H9 (cell line): ENCODE results near the gene CCDC60. TPM values are rescaled to one million over a fixed set of nuclear protein-coding genes. Genes with fewer than 3 reads are reported as not detected.

ENCODE experiments used
- DNase-seq: peaks from one replicate; pipeline ENCODE4 v3.0.0-alpha.2; 2017
- H2AFZ ChIP-seq: one replicate; pipeline ENCODE4 v1.6.1; 2013; ENCODE audit warnings: mild to moderate bottlenecking, low read length, control low read depth, moderate library complexity
- H2AK5ac ChIP-seq: 2 replicates; pipeline ENCODE4 v1.6.1; 2013; ENCODE audit warnings: low read length, control low read depth, mixed read lengths; ENCODE audit not compliant: insufficient read length
- H2BK120ac ChIP-seq: one replicate; pipeline ENCODE4 v1.6.1; 2013; ENCODE audit warnings: low read depth, mild to moderate bottlenecking, low read length, control low read depth, inconsistent platforms; ENCODE audit not compliant: poor library complexity, severe bottlenecking
- H2BK12ac ChIP-seq: 2 replicates; pipeline ENCODE4 v1.6.1; 2013; ENCODE audit warnings: low read length, control low read depth, mixed read lengths, low read depth; ENCODE audit not compliant: insufficient read length
- H2BK15ac ChIP-seq: 2 replicates; pipeline ENCODE4 v1.6.1; 2013; ENCODE audit warnings: low read depth, low read length, control low read depth
- H2BK20ac ChIP-seq: one replicate; pipeline ENCODE4 v1.6.1; 2013; ENCODE audit warnings: low read depth, mild to moderate bottlenecking, low read length, control low read depth, inconsistent platforms; ENCODE audit not compliant: poor library complexity, severe bottlenecking
- H2BK5ac ChIP-seq: 2 replicates; pipeline ENCODE4 v1.6.1; 2013; ENCODE audit warnings: low read length, control low read depth, mixed read lengths; ENCODE audit not compliant: insufficient read length
- H3K14ac ChIP-seq: 2 replicates; pipeline ENCODE4 v1.6.1; 2013; ENCODE audit warnings: low read length, control low read depth; ENCODE audit not compliant: insufficient read depth
- H3K18ac ChIP-seq: 2 replicates; pipeline ENCODE4 v1.6.1; 2013; ENCODE audit warnings: low read depth, mild to moderate bottlenecking, mixed read lengths, low read length, control low read depth; ENCODE audit not compliant: insufficient read length
- H3K23ac ChIP-seq: 2 replicates; pipeline ENCODE4 v1.6.1; 2013; ENCODE audit warnings: low read length, control low read depth, mixed read lengths, low read depth; ENCODE audit not compliant: insufficient read length
- H3K23me2 ChIP-seq: 2 replicates; pipeline ENCODE4 v1.6.1; 2013; ENCODE audit warnings: low read depth, mild to moderate bottlenecking, mixed read lengths, low read length, control low read depth; ENCODE audit not compliant: insufficient read length, poor library complexity, severe bottlenecking
- H3K27ac ChIP-seq: 2 replicates; pipeline ENCODE4 v1.5.1; 2013; ENCODE audit warnings: low read length, control low read depth, mixed read lengths, low read depth; ENCODE audit not compliant: insufficient read length
- H3K27me3 ChIP-seq: 2 replicates; pipeline ENCODE4 v1.6.1; 2013; ENCODE audit warnings: low read length, control low read depth, inconsistent platforms; ENCODE audit not compliant: insufficient read depth
- H3K4ac ChIP-seq: 2 replicates; pipeline ENCODE4 v1.6.1; 2013; ENCODE audit warnings: low read depth, mild to moderate bottlenecking, control low read depth, inconsistent platforms, low read length, moderate library complexity
- H3K4me1 ChIP-seq: 2 replicates; pipeline ENCODE4 v1.6.1; 2013; ENCODE audit warnings: low read length, control low read depth, inconsistent platforms; ENCODE audit not compliant: insufficient read depth
- H3K4me2 ChIP-seq: 2 replicates; pipeline ENCODE4 v1.6.1; 2013; ENCODE audit warnings: low read length, control low read depth, mixed read lengths; ENCODE audit not compliant: insufficient read length, insufficient read depth
- H3K56ac ChIP-seq: 2 replicates; pipeline ENCODE4 v1.6.1; 2013; ENCODE audit warnings: low read depth, mild to moderate bottlenecking, mixed read lengths, low read length, control low read depth; ENCODE audit not compliant: insufficient read length
- H3K79me1 ChIP-seq: 2 replicates; pipeline ENCODE4 v1.6.1; 2013; ENCODE audit warnings: low read depth, mild to moderate bottlenecking, moderate library complexity, low read length, control low read depth, inconsistent platforms; ENCODE audit not compliant: insufficient read depth, poor library complexity, severe bottlenecking
- H3K79me2 ChIP-seq: 2 replicates; pipeline ENCODE4 v1.6.1; 2013; ENCODE audit warnings: low read length, control low read depth, inconsistent platforms; ENCODE audit not compliant: insufficient read depth
- H3K9ac ChIP-seq: 2 replicates; pipeline ENCODE4 v1.6.1; 2013; ENCODE audit warnings: low read length, control low read depth, mixed read lengths; ENCODE audit not compliant: insufficient read length; ENCODE audit errors: extremely low read depth
- H3K9me3 ChIP-seq: one replicate; pipeline ENCODE4 v1.6.1; 2013; ENCODE audit warnings: low read depth, low read length, inconsistent platforms; ENCODE audit not compliant: control insufficient read depth
- H3T11ph ChIP-seq: one replicate; pipeline ENCODE4 v1.6.1; 2013; ENCODE audit warnings: mild to moderate bottlenecking, low read length, control low read depth, inconsistent platforms
- H4K20me1 ChIP-seq: one replicate; pipeline ENCODE4 v1.6.1; 2013; ENCODE audit not compliant: control insufficient read depth, insufficient read length, insufficient read depth
- H4K5ac ChIP-seq: 2 replicates; pipeline ENCODE4 v1.6.1; 2013; ENCODE audit warnings: low read depth, mild to moderate bottlenecking, mixed read lengths, low read length, control low read depth; ENCODE audit not compliant: insufficient read length
- H4K8ac ChIP-seq: replicated peaks from 2 replicates; pipeline ENCODE4 v1.6.1; 2013; ENCODE audit warnings: low read length, control low read depth, mixed read lengths, low read depth; ENCODE audit not compliant: insufficient read length
- H4K91ac ChIP-seq: 2 replicates; pipeline ENCODE4 v1.6.1; 2013; ENCODE audit warnings: low read depth, mild to moderate bottlenecking, moderate library complexity, mixed read lengths, low read length, control low read depth; ENCODE audit not compliant: insufficient read length
- H3K27ac Mint-ChIP-seq, 3 experiments: 2 replicates in 2 of 3; 3 replicates in 1 of 3; pipeline ENCODE4 v1.8.0; 2020 to 2021; ENCODE audit warnings: mixed read lengths in 3 of 3, mild to moderate bottlenecking in 1 of 3, moderate library complexity in 1 of 3
- H3K27me3 Mint-ChIP-seq: 2 replicates; pipeline ENCODE4 v1.8.0; 2021; ENCODE audit warnings: low read depth, mild to moderate bottlenecking, moderate library complexity, mixed read lengths
- H3K36me3 Mint-ChIP-seq, 3 experiments: 2 replicates in 2 of 3; 3 replicates in 1 of 3; pipeline ENCODE4 v1.8.0; 2020 to 2021; ENCODE audit warnings: low read depth in 3 of 3, mixed read lengths in 3 of 3; ENCODE audit not compliant: insufficient read depth in 1 of 3
- H3K4me1 Mint-ChIP-seq, 2 experiments: 2 replicates each; pipeline ENCODE4 v1.8.0; 2020; ENCODE audit warnings: mixed read lengths in 2 of 2
- H3K4me3 Mint-ChIP-seq, 2 experiments: 2 replicates in 1 of 2; 3 replicates in 1 of 2; pipeline ENCODE4 v1.8.0; 2020 to 2021; ENCODE audit warnings: mild to moderate bottlenecking in 2 of 2, mixed read lengths in 2 of 2, moderate library complexity in 1 of 2
- H3K9me3 Mint-ChIP-seq, 2 experiments: 2 replicates in 1 of 2; 3 replicates in 1 of 2; pipeline ENCODE4 v1.8.0; 2020; ENCODE audit warnings: mild to moderate bottlenecking in 2 of 2, mixed read lengths in 2 of 2, moderate library complexity in 1 of 2
- WGBS: extraction: QIAGEN DNeasy Blood & Tissue Kit; methylation state at CpG from one replicate; pipeline ENCODE4 v1.1.7; 2013; ENCODE audit warnings: missing lambda C conversion rate, low lambda C conversion rate, mixed read lengths; ENCODE audit not compliant: insufficient read length; ENCODE audit errors: extremely low coverage; 5-methylcytosine and 5-hydroxymethylcytosine counted together
- total RNA-seq: library from RNA; stranded (reverse); gene quantifications from 2 replicates; pipeline ENCODE4 v1.2.1, GENCODE V29; 2021
- TF ChIP-seq, protein P1 (sequence below): fragments of 200-600 bp; sonication (generic); conservative IDR thresholded peaks from 3 replicates; pipeline ENCODE4 v1.8.0; 2021; ENCODE audit warnings: antibody characterized with exemption, mild to moderate bottlenecking

Gene CCDC60
- total RNA-seq, 1 experiment from 2014 or later = 0.44 TPM

DNA sequence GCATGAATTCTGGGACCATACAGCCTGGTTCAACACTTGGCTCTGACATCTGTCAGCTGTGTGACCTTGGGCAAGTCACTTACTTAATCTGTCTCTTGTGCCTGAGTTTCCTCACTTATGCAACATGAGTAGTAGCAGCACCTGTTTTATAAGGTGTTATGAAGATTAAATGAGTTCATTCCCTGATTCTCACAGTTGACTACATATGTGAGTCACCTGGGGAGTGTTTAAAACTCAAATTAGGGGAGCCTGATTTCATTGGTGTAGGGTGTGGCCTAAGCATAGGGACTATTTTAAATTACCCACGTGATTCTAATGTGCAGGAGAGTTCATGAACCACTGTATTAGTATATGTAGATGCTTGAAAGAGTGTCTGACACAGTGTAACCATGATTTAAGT, 222.3 kb downstream of the CCDC60 start:
- Histone ChIP-seq H4K5ac (no peak overlapping the region), H3K4me2 (no peak overlapping the region), H3K9ac (no peak overlapping the region), H3K9me3 (no peaks in the 10 kb centered on the region), H3K4me1 (no peaks in the 10 kb centered on the region), H3K27me3 (no peaks in the 10 kb centered on the region), H3K23ac (no peak overlapping the region), H2AFZ (no peak overlapping the region), H3K79me1 (no peaks in the 10 kb centered on the region), H3K79me2 (no peaks in the 10 kb centered on the region), H3T11ph (no peak overlapping the region), H4K20me1 (no peaks in the 10 kb centered on the region), H2BK5ac (no peak overlapping the region), H2BK20ac (no peak overlapping the region), H3K23me2 (no peaks in the 10 kb centered on the region), H3K56ac (no peak overlapping the region), H2BK15ac (no peak overlapping the region), H3K27ac (no peak overlapping the region), H3K14ac (no peak overlapping the region), H2AK5ac (no peak overlapping the region), H2BK120ac (no peak overlapping the region), H3K4ac (no peak overlapping the region), H2BK12ac (no peak overlapping the region), H4K91ac (no peak overlapping the region), H3K18ac (no peak overlapping the region), H4K8ac (no peak overlapping the region)
- DNase-seq = no peak
- Mint-ChIP-seq H3K9me3 (peaks cover 0 to 2% of the 10 kb centered on the region in 2 experiments; a peak in 1 of 5 replicates), H3K27ac (no peak overlapping the region), H3K4me3 (no peak overlapping the region), H3K27me3 (peaks cover 10% of the 10 kb centered on the region), H3K36me3 (no peaks in the 10 kb centered on the region), H3K4me1 (no peaks in the 10 kb centered on the region)
- WGBS = no CpG with 5 or more reads among the region's 1 CpG
- TF ChIP-seq, protein P1, sequence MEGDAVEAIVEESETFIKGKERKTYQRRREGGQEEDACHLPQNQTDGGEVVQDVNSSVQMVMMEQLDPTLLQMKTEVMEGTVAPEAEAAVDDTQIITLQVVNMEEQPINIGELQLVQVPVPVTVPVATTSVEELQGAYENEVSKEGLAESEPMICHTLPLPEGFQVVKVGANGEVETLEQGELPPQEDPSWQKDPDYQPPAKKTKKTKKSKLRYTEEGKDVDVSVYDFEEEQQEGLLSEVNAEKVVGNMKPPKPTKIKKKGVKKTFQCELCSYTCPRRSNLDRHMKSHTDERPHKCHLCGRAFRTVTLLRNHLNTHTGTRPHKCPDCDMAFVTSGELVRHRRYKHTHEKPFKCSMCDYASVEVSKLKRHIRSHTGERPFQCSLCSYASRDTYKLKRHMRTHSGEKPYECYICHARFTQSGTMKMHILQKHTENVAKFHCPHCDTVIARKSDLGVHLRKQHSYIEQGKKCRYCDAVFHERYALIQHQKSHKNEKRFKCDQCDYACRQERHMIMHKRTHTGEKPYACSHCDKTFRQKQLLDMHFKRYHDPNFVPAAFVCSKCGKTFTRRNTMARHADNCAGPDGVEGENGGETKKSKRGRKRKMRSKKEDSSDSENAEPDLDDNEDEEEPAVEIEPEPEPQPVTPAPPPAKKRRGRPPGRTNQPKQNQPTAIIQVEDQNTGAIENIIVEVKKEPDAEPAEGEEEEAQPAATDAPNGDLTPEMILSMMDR = no peak
